ENCODE data around the gene RSPO4. TPM values are rescaled to one million over a fixed set of nuclear protein-coding genes. Genes with fewer than 3 reads are reported as not detected.

The RSPO4 gene
- total and polyA plus RNA-seq, 9 of the 15 experiments (the other 6 are each of a cell fraction or from before 2014, with no cell fraction given) = 0.04 to 0.34 TPM; not detected in 7

DNA sequence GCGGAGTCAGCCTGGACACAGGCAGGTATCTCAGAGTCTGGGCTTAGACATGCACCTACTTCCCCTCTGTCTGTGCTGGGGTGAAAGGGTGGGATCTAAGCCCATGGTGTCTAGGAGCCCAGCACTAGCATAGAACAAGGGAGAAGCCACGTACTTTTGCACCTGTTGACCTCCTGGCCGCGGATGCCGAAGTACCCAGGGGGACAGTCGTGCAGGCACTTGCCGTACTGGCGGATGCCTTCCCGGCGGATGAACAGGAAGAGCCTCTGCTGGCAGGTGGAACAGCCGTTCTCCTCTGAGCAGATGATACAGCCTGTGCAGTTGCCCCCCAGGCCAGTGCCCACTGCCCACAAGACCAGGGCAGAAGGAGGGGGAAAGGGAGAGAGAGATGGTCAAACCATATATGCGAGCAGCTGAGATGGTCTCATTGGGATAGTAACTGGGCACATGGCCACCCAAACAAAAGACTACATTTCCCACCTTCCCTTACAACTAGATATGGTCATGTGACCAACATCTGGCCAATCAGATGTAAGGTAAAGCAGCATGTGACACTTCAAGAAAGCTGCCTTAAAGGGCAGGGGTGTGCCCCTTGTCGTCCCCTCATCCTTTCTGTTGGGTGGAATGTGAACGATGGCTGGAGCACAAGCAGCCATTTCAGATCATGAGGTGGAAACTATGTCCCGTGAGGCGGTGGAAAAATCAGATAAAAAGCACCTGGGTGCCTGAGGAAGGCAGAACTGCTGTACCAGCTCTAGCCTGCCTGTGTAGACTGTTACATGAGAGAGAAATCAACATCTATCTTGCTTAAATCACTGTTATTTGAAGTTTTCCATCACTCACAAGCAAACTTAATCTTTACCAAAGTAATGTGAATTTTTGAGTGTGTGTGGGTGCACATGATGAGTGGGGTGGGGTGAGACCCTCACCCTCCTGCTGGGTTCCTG, 34.0 kb downstream of the RSPO4 start:
- peaks cover 0 to 22% of the 10 kb centered on the region in 2 experiments; a peak in 3 of 5 replicates for H3K27me3 ChIP-seq (ENCODE audit: control insufficient read depth in 2 of 2, insufficient read depth in 2 of 2, low read length in 2 of 2)
- peaks cover 0 to 4% of the 10 kb centered on the region in 2 experiments; a peak in 2 of 5 replicates for H3K4me1 ChIP-seq (replicated peaks in 1 of 2; ENCODE audit: control insufficient read depth in 2 of 2, insufficient read depth in 2 of 2, low read length in 2 of 2)
- peak overlapping the region; percentile 62 for H2AFZ ChIP-seq (ENCODE audit: low read depth, low read length)
- WGBS (ENCODE audit: insufficient coverage, low coverage, missing lambda C conversion rate) = 39% methylated on average over 16 of the region's 16 CpGs
- no peaks in the 10 kb centered on the region for H3K9me3 ChIP-seq (replicated peaks; ENCODE audit: control insufficient read depth, insufficient read depth, low read depth, low read length)
- ChIA-PET POLR2A (interaction anchor here (1.3 kb wide), 1 partner anchor 149 kb away, joined by 3 read pairs; no protein-coding TSS in a partner anchor), CTCF (ENCODE audit: low intra/inter-chr PET ratio) (interaction anchor here (0.7 kb wide), 1 partner anchor 152 kb away, joined by 3 read pairs; no protein-coding TSS in a partner anchor)
- H3K9ac ChIP-seq (ENCODE audit: insufficient read depth in 1 of 2, low read depth in 2 of 2, low read length in 2 of 2) = no peak overlapping the region
- FAIRE-seq (peak; percentile 63), DNase-seq (ENCODE audit: extremely low read depth in 1 of 4, low spot score in 3 of 4) (peak; percentile 69 to 76 (median 74)), ATAC-seq (peak; percentile 91)
- intact Hi-C loops (cut with micrococcal nuclease) = no loop called here
- H3K79me2 ChIP-seq (ENCODE audit: control insufficient read depth, insufficient read depth, low read length) = no peaks in the 10 kb centered on the region
- no peaks in the 10 kb centered on the region for H4K20me1 ChIP-seq (replicated peaks; ENCODE audit: control insufficient read depth, insufficient read depth, low read length)
- H3K27ac ChIP-seq (ENCODE audit: extremely low read depth, low read depth, low read length) = no peak overlapping the region
- H3K9me1 ChIP-seq (ENCODE audit: control insufficient read depth, insufficient read depth, low read length) = no peaks in the 10 kb centered on the region
- no peak overlapping the region; the same call in 1 of the 2 replicates for H3K4me2 ChIP-seq (ENCODE audit: insufficient read depth, low read length)
- BruUV-seq (replicated peaks) = no TSS peak
- H3K36me3 ChIP-seq (ENCODE audit: control insufficient read depth, insufficient read depth, low read length) = no peaks in the 10 kb centered on the region
- in situ Hi-C loops (cut with MboI) = no loop called here
- no peak overlapping the region for H3K4me3 ChIP-seq
- peak; percentile 39 for TF ChIP-seq RBM25 (IDR thresholded peaks at IDR 0.05; ENCODE audit: low read depth, low read length, severe bottlenecking)
- no peak for TF ChIP-seq TRIM28 (IDR thresholded peaks at IDR 0.05)
- TF ChIP-seq USF1 (CRISPR knock-in tag; IDR thresholded peaks at IDR 0.05) = peak; percentile 99
- TF ChIP-seq NR4A1 (CRISPR knock-in tag; IDR thresholded peaks at IDR 0.05) = no peak
- no peak for TF ChIP-seq NR4A1 (tag; IDR thresholded peaks at IDR 0.05)
- no peak for TF ChIP-seq ESRRA (IDR thresholded peaks at IDR 0.05; ENCODE audit: borderline replicate concordance, low read depth)
- no peak for TF ChIP-seq ZBTB40 (IDR thresholded peaks at IDR 0.05)
- no peak for TF ChIP-seq ZBTB40 (CRISPR knock-in tag; IDR thresholded peaks at IDR 0.05)
- no peak for TF ChIP-seq SIN3A (IDR thresholded peaks at IDR 0.05; ENCODE audit: borderline replicate concordance in 2 of 2, control insufficient read depth in 1 of 2, low read depth in 2 of 2, low read length in 2 of 2)
